ENCODE results near the gene PTPRN2.
"Not testable (repeated sequence)": the region's sequence is repeated elsewhere in the genome, so short reads cannot be mapped to it uniquely, and the experiment has no call there.

The PTPRN2 gene

DNA sequence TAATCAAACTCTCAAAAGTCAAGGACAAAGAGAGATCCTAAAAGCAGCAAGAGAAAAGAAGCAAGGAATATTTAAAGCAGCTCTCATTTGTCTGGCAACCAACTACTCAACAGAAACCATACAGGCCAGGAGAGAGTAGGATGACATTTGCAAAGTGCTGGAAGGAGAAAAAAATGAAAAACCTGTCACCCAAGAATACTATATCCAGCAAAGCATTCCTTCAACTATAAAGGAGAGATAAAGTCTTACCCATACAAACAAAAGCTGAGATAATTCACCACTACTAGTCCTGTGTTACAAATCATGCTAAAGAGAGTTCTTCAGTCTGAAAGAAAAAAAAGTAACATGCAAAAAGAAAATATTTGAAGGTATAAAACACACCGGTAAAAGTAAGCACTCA is 357.7 kb downstream of the PTPRN2 start:
- no peak for DNase-seq (ENCODE audit: low spot score)

DNA sequence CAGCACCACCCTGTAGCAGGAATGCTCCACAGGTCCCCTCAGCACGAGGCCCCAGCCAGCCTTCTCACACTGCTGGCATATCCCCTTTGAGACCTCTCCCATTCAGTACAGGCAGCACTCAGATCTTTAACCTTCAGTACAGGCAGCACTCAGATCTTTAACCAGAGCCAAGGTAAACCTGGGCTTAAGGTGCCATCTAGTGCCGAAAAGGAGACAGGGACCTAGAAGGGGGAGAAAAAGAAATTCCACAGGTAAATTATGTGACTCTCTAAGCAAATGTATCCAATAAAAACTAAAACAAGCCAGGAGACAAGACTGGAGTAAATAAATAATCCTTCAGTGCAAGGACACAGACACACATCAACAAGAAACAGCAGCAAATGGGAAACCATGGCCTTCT is 358.6 kb downstream of the PTPRN2 start:
- DNase-seq (ENCODE audit: low spot score), result no peak

DNA sequence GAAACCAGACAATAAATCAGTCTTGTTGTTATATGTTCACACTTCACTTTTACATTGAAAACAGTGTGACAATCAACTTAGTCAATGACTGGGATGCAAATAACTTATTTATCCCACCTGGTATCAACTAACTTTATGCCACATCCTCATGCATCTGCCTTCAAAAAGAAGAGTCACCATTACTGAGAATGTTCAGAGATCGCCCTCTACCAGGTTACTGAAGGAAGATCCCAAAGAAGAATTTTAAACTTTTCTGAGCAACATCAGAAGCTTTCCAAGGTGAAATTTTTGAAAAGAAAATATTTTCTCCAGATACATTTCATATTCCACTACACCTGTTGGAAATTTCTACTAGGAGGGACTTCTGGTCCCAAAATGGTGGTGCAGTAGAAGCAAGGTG is 359.5 kb downstream of the PTPRN2 start:
- DNase-seq (ENCODE audit: low spot score), result no peak

DNA sequence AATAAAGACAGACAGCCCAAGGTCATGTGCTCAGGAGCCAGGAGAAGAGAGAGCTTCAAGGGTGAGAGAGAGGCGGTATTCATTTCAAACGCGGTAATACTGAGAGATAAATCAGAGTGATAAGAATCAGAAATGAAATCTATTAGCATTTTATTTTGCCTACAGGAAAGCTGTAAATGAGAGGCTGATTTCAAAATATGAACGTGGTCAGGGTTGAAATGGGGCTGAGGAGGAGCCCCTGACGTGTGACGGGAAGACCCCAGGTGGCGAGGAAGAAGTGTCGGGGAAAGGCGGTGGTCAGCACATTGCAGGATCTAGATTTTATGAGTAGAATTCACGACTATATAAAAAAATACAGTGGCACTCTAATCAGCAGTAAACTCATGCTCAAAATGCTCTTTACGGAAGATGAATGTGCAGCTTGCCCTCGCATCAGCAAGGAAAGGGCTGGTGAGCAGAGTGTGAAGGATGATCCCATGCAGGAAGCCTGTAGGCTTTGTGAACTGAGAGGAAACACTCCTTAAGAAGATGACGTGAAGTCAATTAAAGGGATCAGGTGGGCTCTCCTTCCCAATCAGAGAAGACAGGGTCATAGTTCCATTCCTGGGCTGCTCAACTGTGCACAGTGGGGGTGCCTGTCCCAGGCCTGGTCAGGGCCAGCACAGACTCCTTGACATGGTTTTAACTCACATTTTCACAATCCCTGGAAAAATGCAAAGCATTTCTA is 360.2 kb downstream of the PTPRN2 start:
- DNase-seq (ENCODE audit: low spot score), result no peak

DNA sequence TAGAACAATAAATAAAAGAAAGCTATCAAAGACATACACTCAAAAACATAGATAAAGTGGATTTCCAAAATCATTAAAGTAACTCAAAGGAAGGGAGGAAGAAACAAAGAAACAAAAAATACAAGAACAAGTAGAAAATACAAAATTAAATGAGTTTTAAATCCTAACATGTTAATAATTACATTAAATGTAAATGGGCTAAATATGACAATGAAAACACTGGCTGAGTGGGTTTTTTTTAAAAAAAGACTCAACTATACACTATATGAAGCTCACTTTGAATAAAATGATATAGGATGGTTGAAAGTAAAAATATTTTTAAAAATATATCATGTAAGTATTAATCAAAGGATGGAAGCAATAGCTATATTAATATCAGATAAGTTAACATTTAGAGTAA is 371.4 kb downstream of the PTPRN2 start:
- no peak for DNase-seq (ENCODE audit: low spot score)

DNA sequence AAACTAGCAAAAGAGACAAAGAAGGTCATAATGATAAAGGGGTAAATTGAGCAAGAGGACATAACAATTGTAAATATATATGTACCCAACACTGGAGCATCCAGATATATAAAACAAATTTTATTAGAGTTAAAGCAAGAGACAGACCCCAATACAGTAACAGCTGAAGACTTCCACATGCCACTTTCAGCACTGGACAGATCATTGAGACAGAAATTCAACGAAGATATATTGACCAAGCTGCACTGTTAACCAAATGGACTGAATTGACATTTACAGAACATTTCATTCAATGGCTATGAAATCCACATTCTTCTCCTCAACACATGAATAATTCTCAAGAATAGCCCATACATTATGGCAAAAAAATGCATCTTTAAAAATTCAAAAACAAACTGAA is 378.2 kb downstream of the PTPRN2 start:
- no peak for DNase-seq (ENCODE audit: low spot score)

DNA sequence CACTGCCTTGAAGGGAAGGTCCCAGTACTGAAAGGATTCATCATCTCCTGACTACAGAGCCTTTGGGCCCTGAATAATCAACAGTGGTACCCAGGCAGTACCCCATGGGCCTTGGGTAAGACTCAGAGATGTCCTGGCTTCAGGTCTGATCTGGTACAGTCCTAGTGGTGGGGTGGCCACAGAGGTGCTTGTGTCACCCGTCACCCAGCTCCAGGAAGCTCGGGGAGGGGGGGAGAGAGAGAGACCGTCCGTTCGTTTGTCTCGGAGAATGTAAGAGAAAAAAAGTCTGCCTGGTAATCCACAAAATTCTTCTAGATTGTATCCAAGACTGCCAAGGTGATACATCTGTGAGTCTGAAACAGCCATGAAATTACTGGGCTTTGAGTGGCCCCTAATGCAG is 381.3 kb downstream of the PTPRN2 start:
- no peak for DNase-seq (ENCODE audit: low spot score)

DNA sequence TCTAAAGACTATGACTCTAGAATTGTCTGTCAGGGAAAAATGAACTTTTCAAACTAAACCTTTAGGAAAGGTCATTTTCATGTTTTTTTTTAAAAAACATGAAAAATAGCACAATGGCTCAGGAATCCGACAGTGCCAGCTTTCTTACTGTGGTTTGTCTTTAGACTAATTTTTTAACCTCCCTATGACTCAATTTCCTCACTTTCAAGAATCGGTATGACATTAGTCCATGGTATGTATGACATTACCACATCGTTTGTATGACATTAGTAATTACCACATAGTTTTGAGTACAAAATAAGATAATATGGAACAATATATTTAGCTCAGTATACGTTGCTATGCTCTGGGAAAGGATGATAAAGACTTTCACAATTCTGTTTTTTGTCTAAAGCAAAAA is 383.2 kb downstream of the PTPRN2 start:
- DNase-seq (ENCODE audit: low spot score), result no peak

DNA sequence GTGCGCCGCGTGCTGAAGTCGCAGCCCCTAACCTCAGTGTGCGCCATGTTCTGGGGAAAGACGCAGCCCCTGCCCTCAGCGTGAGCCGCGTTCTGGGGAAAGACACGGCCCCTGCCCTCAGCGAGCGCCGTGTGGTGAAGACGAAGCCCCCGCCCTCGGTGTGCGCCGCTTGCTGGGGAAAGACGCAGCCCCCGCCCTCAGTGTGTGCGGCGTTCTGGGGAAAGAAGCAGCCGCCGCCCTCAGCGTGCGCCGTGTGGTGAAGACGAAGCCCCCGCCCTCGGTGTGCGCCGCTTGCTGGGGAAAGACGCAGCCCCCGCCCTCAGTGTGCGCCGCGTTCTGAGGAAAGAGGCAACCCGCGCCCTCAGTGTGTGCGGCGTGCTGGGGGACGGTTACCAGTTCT is 383.7 kb downstream of the PTPRN2 start:
- DNase-seq (ENCODE audit: low spot score), result not testable (repeated sequence)

DNA sequence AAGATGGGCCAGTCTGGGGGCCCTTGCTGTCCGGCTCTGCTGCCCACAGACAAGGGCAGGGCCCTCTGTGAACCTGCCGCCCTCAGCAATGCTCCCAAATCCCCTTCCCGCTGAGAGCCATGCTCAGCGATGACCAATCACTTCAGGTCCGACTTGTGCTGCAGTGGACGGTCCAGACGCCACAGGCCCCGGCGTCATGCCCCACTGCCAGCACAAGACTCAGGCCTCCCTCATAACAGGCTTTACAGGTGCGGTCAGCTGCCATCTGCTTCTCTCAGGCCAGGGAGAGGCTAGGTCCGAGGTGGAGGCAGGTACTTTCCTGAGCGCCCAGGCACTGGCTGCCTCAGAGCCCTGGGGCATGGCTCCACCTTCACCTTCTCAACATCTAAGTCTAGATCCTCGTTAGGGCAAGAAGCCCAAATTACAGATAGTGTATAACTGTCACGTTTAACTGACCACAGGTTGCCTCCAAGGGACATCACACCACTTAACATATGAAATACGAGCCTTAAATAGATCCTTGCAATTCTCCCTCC is 393.2 kb downstream of the PTPRN2 start:
- no peak for DNase-seq (ENCODE audit: low spot score)

DNA sequence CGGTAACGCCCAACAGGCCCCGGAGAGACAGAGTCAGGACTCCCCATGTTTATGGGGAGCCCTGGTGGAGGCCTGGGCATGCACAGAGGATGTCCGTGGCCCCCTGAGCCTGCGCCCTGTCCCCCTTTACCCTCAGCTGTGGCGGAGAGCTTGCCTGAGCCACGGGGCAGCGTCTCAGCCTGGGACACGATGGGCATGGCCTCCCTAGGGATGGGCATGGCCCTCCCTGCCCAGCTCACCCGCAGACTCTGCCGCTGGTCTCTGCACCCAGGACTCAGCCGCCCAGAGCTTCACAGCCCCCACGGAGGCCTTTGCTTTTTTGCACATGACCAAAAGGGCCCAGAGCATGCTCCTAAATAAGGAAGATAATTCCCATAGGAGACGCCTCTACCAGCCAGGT is 394.2 kb downstream of the PTPRN2 start:
- no peak for DNase-seq (ENCODE audit: low spot score)

DNA sequence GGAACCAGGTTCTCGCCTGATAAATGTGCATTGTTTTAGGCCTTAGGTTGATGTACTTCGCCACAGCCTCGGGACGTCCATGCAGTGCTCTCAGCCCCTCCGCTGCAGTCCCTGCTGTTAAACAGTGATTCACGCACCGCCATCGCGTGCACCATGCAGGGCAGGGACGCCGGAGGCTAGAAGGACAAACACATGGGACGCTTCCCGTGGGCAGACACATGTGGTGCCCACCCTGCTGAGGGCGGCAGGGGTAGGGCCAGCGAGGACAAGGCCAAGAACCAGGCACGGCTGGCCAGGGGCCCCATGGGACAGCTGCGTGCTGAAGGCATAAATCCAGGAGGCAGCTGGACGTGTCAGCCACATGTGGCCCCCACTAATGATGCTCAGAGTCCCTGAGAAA is 394.7 kb downstream of the PTPRN2 start:
- DNase-seq (ENCODE audit: low spot score), result no peak

DNA sequence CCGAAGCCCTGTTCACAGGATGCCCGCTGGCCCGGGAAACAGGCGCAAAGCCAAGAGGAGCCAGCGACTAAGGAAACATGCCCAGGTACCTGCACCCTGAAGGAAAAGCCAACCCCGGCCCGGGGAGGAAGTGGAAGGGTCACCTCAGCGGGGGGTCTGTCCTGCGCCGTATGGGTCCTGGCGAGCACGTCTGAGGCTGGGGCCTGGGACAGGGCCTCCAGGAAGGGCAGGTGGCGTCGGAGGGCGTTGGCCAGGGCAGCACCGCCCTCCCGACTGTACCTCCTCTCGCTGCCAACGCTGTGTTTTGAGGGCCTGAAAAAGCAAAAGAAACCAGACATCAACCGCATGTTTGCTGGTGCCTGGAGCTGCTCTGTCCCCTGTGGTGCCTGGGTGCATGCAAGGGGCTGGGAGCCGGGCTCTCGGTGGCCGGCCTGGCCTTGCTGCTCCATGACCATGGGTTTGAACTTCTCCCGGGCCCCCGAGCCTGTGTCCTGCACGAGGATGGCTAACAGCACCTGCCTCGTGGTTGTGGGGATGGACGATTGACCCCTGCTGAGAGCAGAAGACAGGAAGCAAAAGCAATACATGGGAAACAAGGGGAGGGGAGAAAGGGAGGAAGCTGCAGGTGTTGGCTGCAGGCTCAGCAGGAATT is 395.3 kb downstream of the PTPRN2 start:
- no peak for DNase-seq (ENCODE audit: low spot score)

DNA sequence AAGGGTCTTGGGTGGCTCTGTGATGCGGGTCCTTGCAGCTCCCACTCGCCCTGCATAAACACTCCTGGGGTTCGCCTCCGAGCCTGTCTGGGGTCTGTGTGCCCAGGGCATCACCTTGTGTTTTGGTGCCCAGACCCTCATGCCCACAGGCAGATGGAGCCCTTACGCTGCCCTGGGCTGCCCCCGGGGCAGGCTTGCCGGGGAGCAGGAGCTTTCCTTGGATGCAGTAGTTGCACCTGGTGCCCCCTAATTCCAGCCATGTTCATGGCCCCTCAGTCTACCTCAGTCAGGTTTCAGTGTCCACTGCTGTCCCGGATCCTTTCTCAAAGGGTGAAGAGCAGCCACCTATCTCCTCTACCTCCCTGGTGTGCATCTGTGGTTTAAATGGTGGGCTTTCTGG is 396.0 kb downstream of the PTPRN2 start:
- DNase-seq (ENCODE audit: low spot score), result no peak

DNA sequence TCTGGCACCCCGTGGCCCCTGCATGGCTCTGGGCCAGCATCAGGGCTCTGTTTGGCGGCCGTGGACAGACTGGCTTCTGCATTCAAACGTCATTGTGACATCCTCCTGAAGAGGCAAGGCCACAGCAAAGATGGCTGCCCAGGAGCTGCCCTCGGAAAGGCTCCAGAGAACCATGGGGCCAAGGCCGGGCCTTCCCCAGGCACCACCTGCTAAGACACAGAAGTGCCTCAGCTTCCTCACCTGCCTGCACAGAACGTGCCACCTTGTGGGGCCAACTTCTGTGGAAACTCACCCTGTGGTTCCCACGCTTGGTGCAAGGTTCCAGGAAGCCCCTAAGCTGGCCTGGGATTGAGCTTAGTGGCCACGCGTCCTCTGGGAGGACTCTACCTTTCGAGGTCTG is 396.9 kb downstream of the PTPRN2 start:
- DNase-seq (ENCODE audit: low spot score), result no peak

DNA sequence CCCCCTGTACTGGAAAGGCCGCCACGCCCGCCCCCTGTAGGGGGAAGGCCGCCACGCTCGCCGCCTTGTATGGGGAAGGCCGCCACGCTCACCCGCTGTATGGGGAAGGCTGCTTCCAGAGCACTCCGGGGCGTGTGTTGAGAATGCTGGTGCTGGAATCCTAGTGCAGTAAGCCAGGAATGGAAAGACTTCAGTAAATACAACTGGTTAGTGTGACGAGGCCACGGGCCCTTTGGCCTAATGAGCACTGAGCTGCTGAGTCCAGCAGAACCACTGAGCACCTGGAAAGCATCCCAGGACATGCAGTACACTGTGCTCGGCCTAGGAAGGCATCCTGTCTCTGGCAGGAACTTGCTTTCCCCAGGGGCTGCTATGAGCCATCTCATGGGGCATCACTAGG is 398.9 kb downstream of the PTPRN2 start:
- DNase-seq (ENCODE audit: low spot score), result no peak

DNA sequence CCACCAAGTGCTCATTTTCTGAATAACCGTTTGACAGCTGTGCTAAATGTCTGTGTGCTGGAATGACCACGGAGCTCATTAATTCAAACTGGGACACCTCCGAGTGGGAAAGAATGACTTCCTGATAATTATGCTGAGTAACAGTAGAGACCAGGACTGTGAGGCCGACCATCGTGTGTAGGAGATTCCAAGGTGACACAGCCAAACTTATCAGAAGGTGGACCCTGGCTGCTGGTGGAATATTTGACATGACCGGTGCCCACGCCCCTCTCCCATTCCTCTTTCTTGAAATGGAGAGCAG is 400.0 kb downstream of the PTPRN2 start:
- DNase-seq (ENCODE audit: low spot score), result no peak

DNA sequence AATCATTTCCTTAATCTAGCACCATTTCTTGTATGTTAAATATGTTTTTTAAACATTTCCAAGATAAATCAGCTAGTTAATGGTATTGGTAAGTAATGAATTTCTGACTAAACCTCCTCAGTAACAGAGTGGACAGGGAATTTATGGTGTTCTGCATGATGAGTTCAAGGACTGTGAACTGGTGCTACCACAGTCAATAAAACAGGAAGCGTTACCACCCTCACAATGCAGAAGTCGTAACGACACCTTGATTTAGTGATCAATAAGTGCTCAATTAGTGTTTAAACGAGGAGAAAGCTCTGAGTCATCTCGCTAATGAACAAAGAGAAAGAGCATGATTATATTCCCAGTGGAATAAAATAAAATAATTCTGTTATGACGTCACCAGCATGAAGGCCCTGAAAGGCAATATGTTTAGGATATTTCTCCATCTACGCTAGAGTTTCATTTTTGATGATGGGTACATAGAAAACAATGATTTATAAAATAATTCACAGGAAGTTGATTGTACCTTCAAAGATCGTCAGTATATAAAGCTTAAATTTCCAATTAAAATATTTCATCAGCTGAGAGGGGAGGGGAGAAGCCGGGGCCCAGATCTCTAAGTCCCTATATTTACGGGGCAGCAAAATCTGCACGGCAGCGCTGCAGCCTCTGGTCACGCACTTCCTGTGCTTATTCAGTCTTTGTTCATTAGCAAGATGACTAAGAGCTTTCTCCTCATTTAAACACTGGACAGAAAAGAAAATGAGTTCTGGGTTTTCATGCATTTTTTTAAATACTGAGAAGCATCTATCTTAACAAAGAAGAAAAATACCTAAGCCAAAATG is 400.5 kb downstream of the PTPRN2 start:
- no peak for DNase-seq (ENCODE audit: low spot score)

DNA sequence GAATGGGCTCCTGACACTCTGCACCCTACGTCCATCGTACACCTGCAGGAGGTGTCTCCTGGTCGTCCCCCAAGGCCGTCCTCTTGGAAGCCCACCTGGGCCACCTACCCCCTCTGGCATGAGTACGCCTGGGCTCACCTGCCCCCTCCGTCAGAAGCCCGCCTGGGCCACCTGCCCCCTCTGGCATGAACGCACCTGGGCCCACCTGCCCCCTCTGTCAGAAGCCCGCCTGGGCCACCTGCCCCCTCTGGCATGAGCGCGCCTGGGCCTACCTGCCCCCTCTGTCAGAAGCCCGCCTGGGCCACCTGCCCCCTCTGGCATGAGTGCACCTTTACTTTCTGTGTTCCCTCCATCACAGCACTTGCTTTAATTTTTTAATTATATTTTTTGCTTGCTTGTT is 401.2 kb downstream of the PTPRN2 start:
- no peak for DNase-seq (ENCODE audit: low spot score)

DNA sequence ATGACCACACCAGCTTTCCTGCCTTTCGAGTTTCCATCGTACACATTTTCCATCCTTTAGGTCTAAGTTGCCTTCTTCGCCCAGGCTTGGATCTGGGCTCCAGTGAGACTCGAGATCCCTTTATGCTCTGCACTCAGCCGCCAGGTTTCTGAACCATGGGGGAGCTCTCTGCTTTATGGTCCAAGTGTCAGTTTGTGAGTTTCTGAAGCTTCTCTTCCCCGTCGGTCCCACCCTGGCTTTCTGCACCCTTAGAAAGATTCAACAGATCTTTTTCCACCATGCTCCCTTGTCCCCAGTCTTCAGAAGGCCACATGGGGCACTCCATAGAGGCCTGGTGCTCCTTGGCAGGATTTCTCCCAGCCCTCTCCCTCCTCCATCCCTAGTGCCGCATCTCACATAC is 402.0 kb downstream of the PTPRN2 start:
- no peak for DNase-seq (ENCODE audit: low spot score)

DNA sequence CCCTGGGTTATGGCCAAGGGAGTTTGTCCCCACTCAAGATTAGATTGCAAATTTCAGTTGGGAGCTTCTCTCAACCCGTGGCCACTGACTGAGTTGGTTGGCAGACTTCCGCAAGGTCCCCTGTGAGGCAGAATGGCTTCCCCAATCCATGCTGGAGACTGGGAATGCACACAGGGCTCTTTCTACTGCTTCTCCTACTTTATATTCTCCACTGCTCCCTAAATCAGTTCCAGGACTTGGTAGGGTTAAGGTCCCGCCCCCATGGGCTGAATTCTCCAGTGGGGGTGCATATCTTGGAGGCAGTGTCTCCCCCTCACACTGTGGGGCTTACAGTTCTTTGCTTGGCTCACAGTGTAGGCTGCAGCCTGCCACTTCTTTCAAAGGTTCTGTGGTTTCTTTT is 404.2 kb downstream of the PTPRN2 start:
- DNase-seq (ENCODE audit: low spot score), result no peak

DNA sequence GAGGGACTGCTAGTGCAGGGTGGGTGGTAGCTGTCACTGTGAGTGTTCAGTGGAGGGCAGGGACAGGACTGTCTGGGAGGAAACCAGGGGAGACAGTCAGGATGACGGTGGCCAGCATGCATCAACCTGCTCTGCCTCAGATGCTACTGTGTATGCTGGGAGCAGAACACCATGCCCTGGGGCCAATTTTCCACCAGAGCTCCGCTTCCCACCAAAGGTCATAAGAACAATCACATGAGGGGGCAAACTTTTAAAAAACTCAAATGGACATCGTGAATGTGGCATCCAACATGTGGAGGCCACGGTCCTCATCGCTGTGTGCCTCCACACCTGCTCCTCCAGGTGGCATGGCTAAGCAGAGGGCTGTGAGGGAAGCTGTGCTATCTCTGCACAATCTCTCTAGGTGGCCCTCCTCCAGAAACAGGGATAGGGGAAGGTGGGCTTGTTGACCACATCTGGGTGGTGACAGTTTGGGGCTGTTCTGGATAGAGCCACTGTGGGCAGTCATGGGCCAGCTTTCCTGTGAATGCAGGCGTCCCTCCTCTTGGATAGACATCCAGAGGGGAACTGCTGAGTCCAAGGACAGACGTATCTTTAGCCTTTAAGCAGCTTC is 411.0 kb downstream of the PTPRN2 start:
- DNase-seq (ENCODE audit: low spot score), result no peak

DNA sequence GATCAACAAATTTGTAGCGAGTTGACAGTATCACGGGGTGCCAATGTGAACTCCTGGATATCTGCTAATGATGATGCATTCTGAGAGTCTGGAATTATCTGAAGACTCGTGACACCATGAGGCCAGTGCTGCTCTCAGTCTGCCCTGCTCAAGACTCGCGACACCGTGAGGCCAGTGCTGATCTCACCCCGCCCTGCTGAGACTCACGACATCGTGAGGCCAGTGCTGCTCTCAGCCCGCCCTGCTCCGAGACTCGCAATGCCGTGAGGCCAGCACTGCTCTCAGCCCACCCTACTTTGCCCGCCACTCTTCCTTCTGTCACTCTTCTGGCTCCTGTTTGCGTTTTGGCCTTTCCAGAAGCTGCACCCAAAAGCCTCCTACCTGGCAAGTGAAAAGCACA is 411.8 kb downstream of the PTPRN2 start:
- DNase-seq (ENCODE audit: low spot score), result no peak

Data from hematopoietic multipotent progenitor cell treated with erythropoietin and hydrocortisone succinate and interleukin-3 and kit ligand, for 15 days (in vitro differentiated cells).